Measurements from ENCODE around the gene BCL2.
A peak's percentile ranks its signal among the peaks of the same experiment; 100 is the strongest.

Gene BCL2

GRCh38 chr18:63182861-63183260 is 136.7 kb downstream of the BCL2 start:
- Histone ChIP-seq H3K4me2 (ENCODE audit: insufficient read depth, low read length) (no peak overlapping the region), H3K9ac (ENCODE audit: low read depth, low read length) (no peak overlapping the region), H3K4me1 (ENCODE audit: insufficient read depth, low read length) (peaks cover 42% of the 10 kb centered on the region), H3K4me3 (ENCODE audit: low read depth in 1 of 2, low read length in 2 of 2) (no peak overlapping the region), H3K79me2 (ENCODE audit: insufficient read depth, low read length) (peaks cover 97% of the 10 kb centered on the region), H3K9me3 (ENCODE audit: insufficient read depth, low read length, severe bottlenecking) (no peaks in the 10 kb centered on the region), H3K27ac (ENCODE audit: low read length) (peak overlapping the region; percentile 43; the same call in 1 of the 2 replicates), H2AFZ (ENCODE audit: low read depth, low read length) (no peak overlapping the region), H3K27me3 (ENCODE audit: insufficient read depth, low read length, poor library complexity) (no peaks in the 10 kb centered on the region), H3K36me3 (ENCODE audit: insufficient read depth, low read length) (peaks cover 26% of the 10 kb centered on the region), H4K20me1 (ENCODE audit: insufficient read depth, low read length) (peaks cover 30% of the 10 kb centered on the region)
- ATAC-seq (ENCODE audit: insufficient read depth, low read depth): no peak; the same call in 2 of the 3 replicates
- no peak for DNase-seq
- TF ChIP-seq, protein P1, sequence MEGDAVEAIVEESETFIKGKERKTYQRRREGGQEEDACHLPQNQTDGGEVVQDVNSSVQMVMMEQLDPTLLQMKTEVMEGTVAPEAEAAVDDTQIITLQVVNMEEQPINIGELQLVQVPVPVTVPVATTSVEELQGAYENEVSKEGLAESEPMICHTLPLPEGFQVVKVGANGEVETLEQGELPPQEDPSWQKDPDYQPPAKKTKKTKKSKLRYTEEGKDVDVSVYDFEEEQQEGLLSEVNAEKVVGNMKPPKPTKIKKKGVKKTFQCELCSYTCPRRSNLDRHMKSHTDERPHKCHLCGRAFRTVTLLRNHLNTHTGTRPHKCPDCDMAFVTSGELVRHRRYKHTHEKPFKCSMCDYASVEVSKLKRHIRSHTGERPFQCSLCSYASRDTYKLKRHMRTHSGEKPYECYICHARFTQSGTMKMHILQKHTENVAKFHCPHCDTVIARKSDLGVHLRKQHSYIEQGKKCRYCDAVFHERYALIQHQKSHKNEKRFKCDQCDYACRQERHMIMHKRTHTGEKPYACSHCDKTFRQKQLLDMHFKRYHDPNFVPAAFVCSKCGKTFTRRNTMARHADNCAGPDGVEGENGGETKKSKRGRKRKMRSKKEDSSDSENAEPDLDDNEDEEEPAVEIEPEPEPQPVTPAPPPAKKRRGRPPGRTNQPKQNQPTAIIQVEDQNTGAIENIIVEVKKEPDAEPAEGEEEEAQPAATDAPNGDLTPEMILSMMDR (IDR thresholded peaks at IDR 0.05; ENCODE audit: borderline replicate concordance, extremely low read depth, low read length, poor library complexity, severe bottlenecking): no peak
- TF ChIP-seq EZH2 (IDR thresholded peaks at IDR 0.05; ENCODE audit: borderline replicate concordance, low read depth, low read length, severe bottlenecking): no peak

GRCh38 chr18:63182310-63182772 is 137.2 kb downstream of the BCL2 start:
- Histone ChIP-seq H3K4me3 (ENCODE audit: low read depth in 1 of 2, low read length in 2 of 2) (no peak overlapping the region), H3K4me1 (ENCODE audit: insufficient read depth, low read length) (peaks cover 37% of the 10 kb centered on the region), H3K79me2 (ENCODE audit: insufficient read depth, low read length) (peaks cover 97% of the 10 kb centered on the region), H4K20me1 (ENCODE audit: insufficient read depth, low read length) (peaks cover 36% of the 10 kb centered on the region), H2AFZ (ENCODE audit: low read depth, low read length) (no peak overlapping the region), H3K36me3 (ENCODE audit: insufficient read depth, low read length) (peaks cover 26% of the 10 kb centered on the region), H3K9me3 (ENCODE audit: insufficient read depth, low read length, severe bottlenecking) (no peaks in the 10 kb centered on the region), H3K9ac (ENCODE audit: low read depth, low read length) (no peak overlapping the region), H3K27me3 (ENCODE audit: insufficient read depth, low read length, poor library complexity) (no peaks in the 10 kb centered on the region), H3K27ac (ENCODE audit: low read length) (peak overlapping the region; percentile 42), H3K4me2 (ENCODE audit: insufficient read depth, low read length) (no peak overlapping the region)
- DNase-seq (no peak), ATAC-seq (ENCODE audit: insufficient read depth, low read depth) (no peak)
- TF ChIP-seq EZH2 (IDR thresholded peaks at IDR 0.05; ENCODE audit: borderline replicate concordance, low read depth, low read length, severe bottlenecking): no peak
- TF ChIP-seq, protein P1 (IDR thresholded peaks at IDR 0.05; ENCODE audit: borderline replicate concordance, extremely low read depth, low read length, poor library complexity, severe bottlenecking): no peak

GRCh38 chr18:63181706-63182309 is 137.8 kb downstream of the BCL2 start:
- no peak for DNase-seq
- no peak for ATAC-seq (ENCODE audit: insufficient read depth, low read depth)
- Histone ChIP-seq H3K9me3 (ENCODE audit: insufficient read depth, low read length, severe bottlenecking) (no peaks in the 10 kb centered on the region), H3K27me3 (ENCODE audit: insufficient read depth, low read length, poor library complexity) (no peaks in the 10 kb centered on the region), H3K9ac (ENCODE audit: low read depth, low read length) (no peak overlapping the region), H3K4me2 (ENCODE audit: insufficient read depth, low read length) (no peak overlapping the region), H3K4me3 (ENCODE audit: low read depth in 1 of 2, low read length in 2 of 2) (no peak overlapping the region), H3K4me1 (ENCODE audit: insufficient read depth, low read length) (peaks cover 32% of the 10 kb centered on the region), H4K20me1 (ENCODE audit: insufficient read depth, low read length) (peaks cover 37% of the 10 kb centered on the region), H2AFZ (ENCODE audit: low read depth, low read length) (no peak overlapping the region), H3K36me3 (ENCODE audit: insufficient read depth, low read length) (peaks cover 26% of the 10 kb centered on the region), H3K27ac (ENCODE audit: low read length) (peak overlapping the region; percentile 42), H3K79me2 (ENCODE audit: insufficient read depth, low read length) (peaks cover 97% of the 10 kb centered on the region)
- TF ChIP-seq EZH2 (IDR thresholded peaks at IDR 0.05; ENCODE audit: borderline replicate concordance, low read depth, low read length, severe bottlenecking): no peak
- TF ChIP-seq, protein P1 (IDR thresholded peaks at IDR 0.05; ENCODE audit: borderline replicate concordance, extremely low read depth, low read length, poor library complexity, severe bottlenecking): no peak
